GM19395 (cell line): ENCODE data around the gene NR2F2.

Experiments used
- ATAC-seq: cut with Tn5 transposase; IDR thresholded peaks from one replicate; pipeline ENCODE4 v1.9.1; 2021; ENCODE audit warnings: mild to moderate bottlenecking, moderate library complexity; ENCODE audit not compliant: unreplicated experiment

Gene NR2F2

GRCh38 chr15:96341513-96342405 lies 11.3 kb downstream of the NR2F2 start:
- no peak for ATAC-seq

DNA sequence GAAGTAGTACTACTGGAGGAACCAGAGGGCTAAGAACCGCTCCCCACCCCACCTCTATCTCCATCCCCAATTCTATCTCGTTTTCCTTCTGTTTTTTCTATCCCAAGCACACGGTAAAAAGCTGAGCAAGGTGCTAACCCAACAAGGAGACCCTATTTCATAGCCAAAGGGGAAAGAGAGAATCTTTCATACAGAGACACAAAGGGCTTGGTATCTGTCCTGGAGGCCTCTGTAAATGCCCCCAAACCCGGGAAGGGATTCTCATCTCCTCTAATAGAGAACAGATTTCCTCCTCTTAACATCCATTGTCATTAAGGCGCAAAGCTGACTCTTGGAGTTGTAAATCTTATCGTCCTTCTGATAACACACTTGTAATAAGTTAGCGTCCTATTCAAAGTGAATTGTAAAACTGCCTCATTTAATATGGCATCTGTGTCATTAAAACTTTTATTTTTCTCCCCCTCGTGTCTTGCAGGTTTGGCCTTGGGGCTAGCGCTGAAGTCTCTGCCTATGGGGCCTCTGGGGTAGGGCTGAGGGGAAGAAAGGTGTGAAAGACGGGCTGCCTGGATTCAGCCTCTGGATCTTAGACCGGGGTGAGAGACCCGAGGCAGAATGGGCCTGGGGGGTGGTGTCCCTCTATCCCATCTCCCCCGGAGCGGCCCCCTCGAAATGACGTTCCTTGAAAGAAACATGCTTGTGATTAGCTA lies 12.1 kb downstream of the NR2F2 start:
- no peak for ATAC-seq

DNA sequence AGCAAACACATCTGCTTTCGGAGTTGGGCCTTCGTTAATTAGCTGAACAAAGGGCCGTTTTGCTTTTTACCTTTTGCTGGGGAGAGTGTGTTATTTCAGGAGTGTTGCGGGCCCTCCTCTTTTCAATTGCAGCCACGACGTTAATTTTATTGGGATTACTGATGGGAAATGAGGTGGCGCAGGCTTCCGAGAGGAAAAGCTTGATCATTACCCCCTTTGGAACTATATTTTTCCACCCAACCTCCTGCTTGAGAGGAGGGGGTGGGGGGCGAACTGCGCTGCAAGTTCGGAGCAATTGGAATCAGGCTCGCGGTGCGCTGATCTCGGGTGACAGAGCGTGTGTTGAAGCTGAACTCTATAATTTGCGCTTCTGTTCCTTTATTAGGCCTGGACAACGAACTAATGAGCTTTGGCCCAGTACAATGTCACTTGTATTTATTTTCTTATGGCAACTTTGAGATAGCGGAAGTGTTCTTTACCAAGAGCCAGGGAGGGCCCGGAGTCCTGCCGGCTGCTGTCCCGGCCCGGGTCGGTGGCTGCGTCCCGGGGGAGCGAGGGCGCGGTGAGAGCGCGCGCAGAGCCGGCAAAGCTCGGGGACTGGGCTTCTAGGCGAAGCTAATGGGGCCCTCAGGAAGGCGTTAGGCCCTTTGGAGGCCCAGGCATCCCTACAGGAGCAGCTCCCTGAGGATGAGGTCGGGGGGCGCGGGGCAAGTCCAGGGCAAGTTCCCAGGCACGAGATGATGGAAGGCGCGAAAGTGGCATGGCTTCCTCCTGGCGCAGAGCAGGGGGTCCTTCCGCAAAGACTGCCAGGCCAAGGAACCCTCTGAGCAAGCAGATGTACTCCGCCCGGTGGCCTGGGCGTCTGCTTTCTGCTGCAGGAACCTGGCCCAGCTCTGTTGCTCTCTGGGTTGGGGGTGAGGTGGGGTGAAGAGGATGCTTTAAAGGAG lies 12.9 kb downstream of the NR2F2 start:
- ATAC-seq, result no peak

- ATAC-seq, result no peak
Observed at GRCh38 chr15:96344060-96344705, 13.7 kb downstream of the NR2F2 start.

DNA sequence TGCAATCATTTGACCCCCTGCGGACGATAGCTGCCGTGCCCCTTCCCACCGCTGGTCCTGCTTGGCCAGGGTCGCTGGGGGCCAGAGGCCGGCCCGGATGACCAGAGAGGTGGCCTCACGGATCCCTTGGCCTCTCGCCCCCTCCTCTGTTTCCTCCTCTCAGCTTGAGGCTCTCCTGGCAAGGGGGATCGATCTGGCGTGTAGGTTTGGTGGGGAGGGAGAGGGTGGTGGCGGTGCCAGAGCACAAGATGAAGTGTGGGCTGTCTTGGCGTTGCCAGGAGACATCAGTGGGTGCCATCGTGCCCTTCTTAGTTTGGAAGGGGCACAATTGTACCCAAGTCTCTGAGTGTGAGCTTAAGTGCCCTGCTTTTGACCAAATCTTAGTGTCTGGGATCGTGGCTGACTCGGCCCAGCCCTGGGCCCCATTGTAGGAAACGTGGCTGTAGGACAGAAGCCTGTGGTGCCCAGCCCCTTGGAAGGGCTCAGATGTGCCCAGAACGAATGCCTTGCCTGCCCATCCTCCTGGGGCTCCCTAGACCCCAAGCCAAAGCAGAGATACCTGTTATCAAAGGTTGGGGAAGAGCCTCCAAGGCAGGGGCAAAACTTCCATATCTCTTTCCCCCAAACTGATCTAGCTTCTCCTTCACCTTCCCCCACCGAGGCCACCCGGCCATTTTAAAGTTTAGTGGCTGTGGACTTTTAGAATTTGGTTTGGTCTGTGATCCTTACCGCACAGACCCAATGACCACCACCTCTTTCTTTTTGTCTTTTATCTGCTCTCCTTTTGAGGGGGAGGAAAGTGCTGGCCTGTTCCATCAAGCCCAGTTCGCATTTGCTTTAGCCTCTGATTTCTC lies 14.4 kb downstream of the NR2F2 start:
- no peak for ATAC-seq

GRCh38 chr15:96345560-96346399 lies 15.3 kb downstream of the NR2F2 start:
- peak; percentile 63 for ATAC-seq

DNA sequence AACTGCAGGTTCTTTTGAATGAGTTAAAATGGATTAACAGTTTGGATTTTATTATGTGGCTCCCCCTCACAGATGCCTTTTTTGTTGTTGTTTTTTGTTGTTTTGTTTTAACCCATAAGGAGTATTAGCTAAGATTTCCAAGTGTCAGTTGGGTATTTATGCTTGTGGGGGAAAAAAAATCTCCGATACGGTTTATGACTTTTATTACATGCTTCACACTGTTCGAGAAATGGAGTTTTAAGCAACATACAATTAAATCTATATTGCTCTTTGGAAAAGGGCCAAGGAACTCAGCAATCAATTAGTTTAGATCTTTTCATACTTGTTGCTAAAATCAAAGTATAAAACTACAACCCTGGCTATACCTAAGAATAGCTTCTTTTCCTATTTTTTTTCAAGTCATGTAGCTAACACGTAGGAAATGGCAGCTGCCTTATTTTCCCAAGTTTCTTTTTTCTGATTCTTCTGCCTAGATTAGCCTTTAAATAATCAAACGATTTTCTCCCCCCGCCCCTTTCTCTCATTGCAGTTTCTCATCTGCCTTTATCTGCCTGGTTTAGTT lies 16.0 kb downstream of the NR2F2 start:
- ATAC-seq, result no peak

- no peak for ATAC-seq
Observed at GRCh38 chr15:96347181-96348111, 16.9 kb downstream of the NR2F2 start.

- no peak for ATAC-seq
Observed at GRCh38 chr15:96348112-96349027, 17.9 kb downstream of the NR2F2 start.

DNA sequence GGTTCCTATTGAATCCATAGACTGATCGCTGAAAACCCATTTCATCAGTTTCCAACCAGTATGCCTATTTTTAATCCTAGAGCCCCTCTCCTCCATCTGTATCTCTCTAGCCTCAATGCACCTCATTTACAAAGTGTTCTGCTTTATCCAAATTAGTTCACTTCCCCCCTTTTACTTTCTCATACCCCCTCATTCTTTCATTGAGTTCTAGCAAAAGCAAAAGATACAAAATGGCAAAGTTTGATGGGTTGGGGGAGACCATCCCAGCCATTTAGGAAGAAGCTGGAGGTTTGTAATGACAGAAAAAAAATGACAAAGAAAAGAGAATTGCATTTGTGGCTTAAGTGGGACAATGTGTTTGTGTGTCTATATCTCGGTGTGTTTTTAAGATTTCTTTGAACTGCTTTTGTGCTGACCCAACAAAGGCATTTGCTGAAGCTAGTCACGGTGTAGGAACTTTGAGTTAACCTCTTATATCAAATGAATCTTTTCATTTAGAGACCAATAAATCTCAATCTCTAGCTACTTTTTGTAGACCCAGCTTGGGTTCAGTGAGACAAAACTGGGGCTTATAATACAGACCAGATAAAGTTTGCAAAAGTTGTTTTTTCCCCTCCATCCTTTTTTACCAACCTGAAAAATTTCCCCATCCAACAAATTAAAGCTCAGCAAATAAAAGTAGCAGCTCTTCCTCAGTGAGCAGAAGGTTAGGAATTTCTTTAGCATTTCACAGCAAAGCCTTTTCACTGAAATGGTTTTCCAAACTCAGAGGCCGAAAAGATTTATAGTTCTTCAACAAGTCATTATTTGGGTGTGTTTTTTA lies 18.7 kb downstream of the NR2F2 start:
- no peak for ATAC-seq

- no peak for ATAC-seq
Observed at GRCh38 chr15:96349857-96350720, 19.6 kb downstream of the NR2F2 start.

DNA sequence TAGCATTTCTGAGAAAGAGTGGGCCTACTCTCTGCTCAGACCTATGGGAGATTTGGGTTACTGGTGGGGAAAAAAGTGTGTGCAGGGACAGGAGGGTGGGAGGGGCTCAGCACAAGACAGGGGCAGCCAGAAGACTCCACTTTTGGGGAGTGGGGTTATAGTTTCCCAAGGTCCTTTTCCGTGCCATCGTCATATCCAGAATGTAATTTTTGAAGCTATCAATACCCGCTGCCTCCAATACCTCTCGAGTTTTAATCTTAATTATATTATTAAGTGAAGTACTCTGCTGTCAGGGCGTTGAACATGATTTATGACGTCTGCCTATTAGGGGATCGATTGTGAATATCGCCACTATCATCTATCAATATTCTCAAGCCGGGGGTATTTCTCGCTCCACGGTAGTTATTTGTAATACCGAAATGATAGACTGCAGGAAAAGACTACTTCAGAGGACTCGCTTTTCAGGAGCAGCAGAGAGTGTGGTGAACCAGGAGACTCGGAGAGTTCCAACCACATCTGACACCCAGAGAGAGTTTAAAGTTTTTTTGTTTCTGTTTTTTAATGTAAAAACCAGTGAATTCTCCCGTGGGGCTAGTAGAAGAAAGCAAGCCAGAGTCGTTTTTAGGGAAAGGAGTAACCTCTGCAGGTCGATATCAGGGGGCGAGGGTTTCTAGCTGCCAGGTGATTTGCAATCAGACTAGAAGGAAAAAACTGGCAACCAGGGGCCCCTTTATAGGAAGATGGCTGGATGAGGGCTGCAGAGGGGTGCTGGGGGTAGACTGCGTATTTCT lies 20.6 kb downstream of the NR2F2 start:
- ATAC-seq, result no peak

GRCh38 chr15:96351761-96352603 lies 21.5 kb downstream of the NR2F2 start:
- no peak for ATAC-seq
